ENCODE measurements around the gene RBBP5.
A peak's percentile ranks its signal among the peaks of the same experiment; 100 is the strongest.

Gene RBBP5

GRCh38 chr1:205072881-205073280 is 48.9 kb downstream of the RBBP5 start:
- DNase-seq = no peak

- no peak for DNase-seq
These were observed 49.5 kb downstream of the RBBP5 start for GRCh38 chr1:205072286-205072685.

- DNase-seq = no peak
These were observed 50.0 kb downstream of the RBBP5 start for GRCh38 chr1:205071801-205072200.

GRCh38 chr1:205071028-205071409 is 50.8 kb downstream of the RBBP5 start:
- no peak for DNase-seq

GRCh38 chr1:205069371-205070125 is 52.2 kb downstream of the RBBP5 start:
- no peak for DNase-seq

GRCh38 chr1:205068457-205069040 is 53.2 kb downstream of the RBBP5 start:
- DNase-seq = no peak

GRCh38 chr1:205068001-205068400 is 53.8 kb downstream of the RBBP5 start:
- DNase-seq = no peak

GRCh38 chr1:205067031-205067430 is 54.7 kb downstream of the RBBP5 start:
- no peak for DNase-seq

GRCh38 chr1:205066141-205066818 is 55.5 kb downstream of the RBBP5 start:
- no peak for DNase-seq

- DNase-seq = no peak
These were observed 56.1 kb downstream of the RBBP5 start for GRCh38 chr1:205065666-205066065.

- no peak for DNase-seq
These were observed 56.9 kb downstream of the RBBP5 start for GRCh38 chr1:205064741-205065316.

- no peak for DNase-seq
These were observed 57.5 kb downstream of the RBBP5 start for GRCh38 chr1:205064301-205064700.

GRCh38 chr1:205062895-205063294 is 58.9 kb downstream of the RBBP5 start:
- no peak for DNase-seq

- no peak for DNase-seq
These were observed 59.5 kb downstream of the RBBP5 start for GRCh38 chr1:205062319-205062718.

- DNase-seq = peak; percentile 72
These were observed 60.1 kb downstream of the RBBP5 start for GRCh38 chr1:205061665-205062069.

GRCh38 chr1:205061227-205061626 is 60.6 kb downstream of the RBBP5 start:
- no peak for DNase-seq

- DNase-seq = no peak
These were observed 61.0 kb downstream of the RBBP5 start for GRCh38 chr1:205060746-205061145.

GRCh38 chr1:205059660-205060059 is 62.1 kb downstream of the RBBP5 start:
- no peak for DNase-seq

GRCh38 chr1:205058853-205059252 is 62.9 kb downstream of the RBBP5 start:
- no peak for DNase-seq

- DNase-seq = no peak
These were observed 63.8 kb downstream of the RBBP5 start for GRCh38 chr1:205057808-205058575.

- no peak for DNase-seq
These were observed 64.7 kb downstream of the RBBP5 start for GRCh38 chr1:205056956-205057568.

GRCh38 chr1:205056188-205056611 is 65.6 kb downstream of the RBBP5 start:
- no peak for DNase-seq

- no peak for DNase-seq
These were observed 67.8 kb downstream of the RBBP5 start for GRCh38 chr1:205054013-205054412.

Measured in activated CD4-positive, alpha-beta T cell treated with anti-CD3 and anti-CD28 coated beads, Interleukin-2, amount 50 U/mL, for 16 hours (primary cell).